Panc1 (cell line): ENCODE data around the gene PIGP. TPM values are rescaled to one million over a fixed set of nuclear protein-coding genes. Genes with fewer than 3 reads are reported as not detected.

Source experiments
- ATAC-seq: fragments of 200-7000 bp; cut with Tn5 transposase; 2 replicates; pipeline ENCODE4 v1.9.1; 2020; ENCODE audit warnings: mild to moderate bottlenecking, moderate library complexity
- BruUV-seq: library from RNA; stranded (reverse); fragments of 400-500 nt; replicated peaks from 2 replicates; lab custom pipeline; 2021; lab: Mats Ljungman, UMichigan
- CTCF ChIA-PET: fragments of 300-600 bp; sonication (Branson Sonifier 250); formaldehyde crosslinking; loops from one replicate; lab custom pipeline; 2022; ENCODE audit warnings: antibody characterized with exemption; lab: Charles Lee
- POLR2A ChIA-PET: fragments of 300-600 bp; sonication (Branson Sonifier 250); formaldehyde crosslinking; loops from one replicate; lab custom pipeline; 2022; ENCODE audit warnings: antibody characterized with exemption; lab: Charles Lee
- DNase-seq: peaks from one replicate; pipeline ENCODE4 v3.0.0-alpha.2; 2010; ENCODE audit warnings: low read depth, low spot score
- H3K27ac ChIP-seq: 2 replicates; pipeline ENCODE4 v1.5.1; 2011; ENCODE audit warnings: mild to moderate bottlenecking, low read length, inconsistent platforms
- H3K27me3 ChIP-seq: fragments of 200-500 bp; sonication (Bioruptor generic); 2 replicates; pipeline ENCODE4 v1.6.0; 2014; ENCODE audit warnings: low read length, inconsistent platforms; ENCODE audit not compliant: control insufficient read depth, insufficient read depth
- H3K36me3 ChIP-seq: fragments of 200-500 bp; sonication (Bioruptor generic); 2 replicates; pipeline ENCODE4 v1.5.1; 2014; ENCODE audit warnings: inconsistent platforms, mild to moderate bottlenecking, low read length, moderate library complexity; ENCODE audit not compliant: control insufficient read depth, insufficient read depth
- H3K4me1 ChIP-seq: 2 replicates; pipeline ENCODE4 v1.5.1; 2011; ENCODE audit warnings: inconsistent platforms, mild to moderate bottlenecking, low read length, moderate library complexity; ENCODE audit not compliant: control insufficient read depth, insufficient read depth
- H3K4me3 ChIP-seq, 2 experiments: 2 replicates each; pipeline ENCODE4 v1.5.1; 2011 to 2012; ENCODE audit warnings: low read depth in 2 of 2, low read length in 2 of 2, mild to moderate bottlenecking in 2 of 2, inconsistent platforms in 1 of 2, moderate library complexity in 1 of 2
- H3K9me3 ChIP-seq: fragments of 200-500 bp; sonication (Bioruptor generic); 2 replicates; pipeline ENCODE4 v1.5.1; 2014; ENCODE audit warnings: low read depth, mild to moderate bottlenecking, inconsistent platforms, low read length, moderate library complexity; ENCODE audit not compliant: control insufficient read depth, insufficient read depth
- POLR2AphosphoS5 ChIP-seq: IDR thresholded peaks from 2 replicates; pipeline ENCODE4 v1.6.1; 2012; ENCODE audit warnings: mild to moderate bottlenecking, low read depth, low read length, moderate library complexity
- SIN3A ChIP-seq: IDR thresholded peaks from 2 replicates; pipeline ENCODE4 v1.6.1; 2012; ENCODE audit warnings: low read depth, mild to moderate bottlenecking, low read length, moderate library complexity, borderline replicate concordance; ENCODE audit not compliant: insufficient read depth
- TCF7L2 ChIP-seq: IDR thresholded peaks from 2 replicates; pipeline ENCODE4 v1.6.1; 2011; ENCODE audit warnings: mild to moderate bottlenecking, low read depth, low read length, inconsistent platforms
- in situ Hi-C: cut with HindIII; loops from 2 replicates; pipeline ENCODE4 v1.10.0; 2016; ENCODE audit warnings: low sequenced_read_pairs, low pct_unique_long_range_greater_than_20kb
- intact Hi-C: fragments of 100-400 bp; cut with micrococcal nuclease; formaldehyde crosslinking; loops from one replicate; pipeline ENCODE4 v1.10.0; 2022; ENCODE audit not compliant: unreplicated experiment
- total RNA-seq: library from RNA; stranded (reverse); gene quantifications from one replicate; pipeline ENCODE4 v1.2.1, GENCODE V29; 2021; ENCODE audit not compliant: unreplicated experiment
- TF ChIP-seq, protein P1 (sequence below), 2 experiments: IDR thresholded peaks; 2 replicates each; pipeline ENCODE4 v1.6.1; 2011 to 2012; ENCODE audit warnings: low read depth in 2 of 2, control low read depth in 1 of 2, low read length in 1 of 2, mild to moderate bottlenecking in 1 of 2, moderate library complexity in 1 of 2; ENCODE audit not compliant: insufficient read depth in 1 of 2
- TF ChIP-seq, protein P2 (sequence below): fragments of 450-650 bp; IDR thresholded peaks from 2 replicates; pipeline ENCODE4 v1.5.1; 2017; ENCODE audit warnings: mild to moderate bottlenecking

PIGP gene
- total RNA-seq, 1 experiment from 2014 or later = 16.1 TPM

DNA sequence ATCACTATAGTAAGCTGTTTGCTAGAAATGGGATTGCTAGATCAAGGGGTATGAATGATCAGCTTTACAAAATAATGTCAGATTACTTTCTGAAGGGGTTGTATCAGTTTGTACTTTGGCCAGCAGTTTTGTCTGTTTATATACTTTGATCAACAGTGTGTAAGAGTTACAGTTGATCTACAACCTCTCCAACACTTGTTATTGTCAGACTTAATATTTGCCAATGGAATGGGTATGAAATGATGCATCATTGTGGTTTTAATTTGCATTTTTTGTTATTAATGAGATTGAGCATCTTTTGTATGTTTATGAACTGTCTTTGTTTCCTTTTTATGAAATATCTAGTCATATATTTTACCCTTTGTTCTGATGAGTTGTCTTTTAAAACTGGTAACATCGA lies 4.5 kb upstream of the PIGP start:
- intact Hi-C loops (loop anchor here (10.0 kb wide), 1 partner anchor 63 kb away; no protein-coding TSS in a partner anchor), in situ Hi-C loops (no loop called here)
- CTCF ChIA-PET = no interaction called here
- Histone ChIP-seq H3K4me1 (peaks cover 8% of the 10 kb centered on the region; the same call in 1 of the 2 replicates), H3K36me3 (no peaks in the 10 kb centered on the region), H3K9me3 (no peaks in the 10 kb centered on the region), H3K4me3 (no peak overlapping the region), H3K27me3 (no peaks in the 10 kb centered on the region), H3K27ac (no peak overlapping the region)
- DNase-seq (no peak), ATAC-seq (no peak)
- TF ChIP-seq, protein P1, sequence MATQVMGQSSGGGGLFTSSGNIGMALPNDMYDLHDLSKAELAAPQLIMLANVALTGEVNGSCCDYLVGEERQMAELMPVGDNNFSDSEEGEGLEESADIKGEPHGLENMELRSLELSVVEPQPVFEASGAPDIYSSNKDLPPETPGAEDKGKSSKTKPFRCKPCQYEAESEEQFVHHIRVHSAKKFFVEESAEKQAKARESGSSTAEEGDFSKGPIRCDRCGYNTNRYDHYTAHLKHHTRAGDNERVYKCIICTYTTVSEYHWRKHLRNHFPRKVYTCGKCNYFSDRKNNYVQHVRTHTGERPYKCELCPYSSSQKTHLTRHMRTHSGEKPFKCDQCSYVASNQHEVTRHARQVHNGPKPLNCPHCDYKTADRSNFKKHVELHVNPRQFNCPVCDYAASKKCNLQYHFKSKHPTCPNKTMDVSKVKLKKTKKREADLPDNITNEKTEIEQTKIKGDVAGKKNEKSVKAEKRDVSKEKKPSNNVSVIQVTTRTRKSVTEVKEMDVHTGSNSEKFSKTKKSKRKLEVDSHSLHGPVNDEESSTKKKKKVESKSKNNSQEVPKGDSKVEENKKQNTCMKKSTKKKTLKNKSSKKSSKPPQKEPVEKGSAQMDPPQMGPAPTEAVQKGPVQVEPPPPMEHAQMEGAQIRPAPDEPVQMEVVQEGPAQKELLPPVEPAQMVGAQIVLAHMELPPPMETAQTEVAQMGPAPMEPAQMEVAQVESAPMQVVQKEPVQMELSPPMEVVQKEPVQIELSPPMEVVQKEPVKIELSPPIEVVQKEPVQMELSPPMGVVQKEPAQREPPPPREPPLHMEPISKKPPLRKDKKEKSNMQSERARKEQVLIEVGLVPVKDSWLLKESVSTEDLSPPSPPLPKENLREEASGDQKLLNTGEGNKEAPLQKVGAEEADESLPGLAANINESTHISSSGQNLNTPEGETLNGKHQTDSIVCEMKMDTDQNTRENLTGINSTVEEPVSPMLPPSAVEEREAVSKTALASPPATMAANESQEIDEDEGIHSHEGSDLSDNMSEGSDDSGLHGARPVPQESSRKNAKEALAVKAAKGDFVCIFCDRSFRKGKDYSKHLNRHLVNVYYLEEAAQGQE (IDR thresholded peaks at IDR 0.05; ENCODE audit: insufficient read depth in 1 of 2, low read depth in 2 of 2, low read length in 1 of 2) = no peak
- POLR2A ChIA-PET = no interaction called here
- BruUV-seq = no TSS peak

DNA sequence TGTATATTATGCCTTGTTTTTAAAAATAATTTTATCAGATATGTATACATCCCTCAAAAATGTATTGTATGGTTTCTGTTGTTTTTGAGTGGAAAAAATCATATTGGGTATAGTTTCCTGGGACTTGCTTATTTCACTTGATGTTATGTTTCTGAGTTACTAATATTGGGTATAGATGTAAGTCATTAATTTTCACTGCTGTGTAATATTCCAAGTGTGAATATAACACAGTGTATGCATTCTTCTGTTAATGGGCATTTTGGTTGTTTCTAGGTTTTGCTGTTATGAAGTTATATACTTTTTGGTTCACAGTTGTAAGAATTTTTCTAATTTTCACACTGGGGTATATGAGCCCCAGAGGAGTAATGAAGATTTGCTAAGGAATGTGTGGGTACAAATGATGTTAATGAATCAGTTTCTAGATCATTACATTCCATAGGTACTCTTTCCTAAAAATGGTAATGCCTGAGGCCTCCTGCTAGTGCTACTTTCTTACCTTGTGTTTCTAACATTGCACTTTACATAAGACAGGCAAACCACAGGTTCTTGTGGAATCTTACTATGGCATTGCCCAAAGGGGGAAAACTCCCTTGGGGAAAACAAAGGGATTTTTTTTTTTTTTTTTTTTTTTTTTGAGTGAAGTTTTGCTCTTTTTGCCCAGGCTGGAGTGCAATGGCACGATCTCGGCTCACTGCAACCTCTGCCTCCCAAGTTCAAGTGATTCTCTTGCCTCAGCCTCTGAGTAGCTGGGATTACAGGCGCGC lies 3.4 kb upstream of the PIGP start:
- intact Hi-C loops = loop anchor here (10.0 kb wide), 1 partner anchor 61 kb away; no protein-coding TSS in a partner anchor
- no peak for TF ChIP-seq POLR2AphosphoS5
- TF ChIP-seq SIN3A = no peak
- no peak for TF ChIP-seq TCF7L2
- TF ChIP-seq, protein P2, sequence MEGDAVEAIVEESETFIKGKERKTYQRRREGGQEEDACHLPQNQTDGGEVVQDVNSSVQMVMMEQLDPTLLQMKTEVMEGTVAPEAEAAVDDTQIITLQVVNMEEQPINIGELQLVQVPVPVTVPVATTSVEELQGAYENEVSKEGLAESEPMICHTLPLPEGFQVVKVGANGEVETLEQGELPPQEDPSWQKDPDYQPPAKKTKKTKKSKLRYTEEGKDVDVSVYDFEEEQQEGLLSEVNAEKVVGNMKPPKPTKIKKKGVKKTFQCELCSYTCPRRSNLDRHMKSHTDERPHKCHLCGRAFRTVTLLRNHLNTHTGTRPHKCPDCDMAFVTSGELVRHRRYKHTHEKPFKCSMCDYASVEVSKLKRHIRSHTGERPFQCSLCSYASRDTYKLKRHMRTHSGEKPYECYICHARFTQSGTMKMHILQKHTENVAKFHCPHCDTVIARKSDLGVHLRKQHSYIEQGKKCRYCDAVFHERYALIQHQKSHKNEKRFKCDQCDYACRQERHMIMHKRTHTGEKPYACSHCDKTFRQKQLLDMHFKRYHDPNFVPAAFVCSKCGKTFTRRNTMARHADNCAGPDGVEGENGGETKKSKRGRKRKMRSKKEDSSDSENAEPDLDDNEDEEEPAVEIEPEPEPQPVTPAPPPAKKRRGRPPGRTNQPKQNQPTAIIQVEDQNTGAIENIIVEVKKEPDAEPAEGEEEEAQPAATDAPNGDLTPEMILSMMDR = no peak
- TF ChIP-seq, protein P1 (IDR thresholded peaks at IDR 0.05; ENCODE audit: insufficient read depth in 1 of 2, low read depth in 2 of 2, low read length in 1 of 2) = no peak
- DNase-seq (no peak), ATAC-seq (no peak)
- ChIA-PET POLR2A (no interaction called here), CTCF (no interaction called here)
- no peaks in the 10 kb centered on the region for H3K27me3 ChIP-seq
- H3K27ac ChIP-seq = no peak overlapping the region
- no TSS peak for BruUV-seq
- no peaks in the 10 kb centered on the region for H3K36me3 ChIP-seq
- H3K4me1 ChIP-seq = peaks cover 14% of the 10 kb centered on the region; the same call in 1 of the 2 replicates
- in situ Hi-C loops = no loop called here
- no peak overlapping the region for H3K4me3 ChIP-seq
- no peaks in the 10 kb centered on the region for H3K9me3 ChIP-seq
